Adipose tissue (tissue), 3 donors: ENCODE data around the gene ITPKB. TPM values are rescaled to one million over a fixed set of nuclear protein-coding genes. Genes with fewer than 3 reads are reported as not detected.
"Not testable (repeated sequence)": the region's sequence is repeated elsewhere in the genome, so short reads cannot be mapped to it uniquely, and the experiment has no call there.

ENCODE experiments used
- H3K27ac ChIP-seq: one replicate; pipeline ENCODE4 v1.5.1; 2013; ENCODE audit warnings: low read depth, low read length
- WGBS, 3 donors: extraction: QIAGEN DNeasy Blood & Tissue Kit; methylation state at CpG; one replicate each; pipeline ENCODE4 v1.1.7; 2013; 5-methylcytosine and 5-hydroxymethylcytosine counted together
- polyA plus RNA-seq, 3 donors: library from polyadenylated mRNA; stranded (reverse); fragments of 200-250 nt; gene quantifications; one replicate each; pipeline ENCODE4 v1.2.3, GENCODE V29; 2013
- donor health status: healthy with polysubstance abuse.
- donor health status: Bipolar disorder and iron deficiency.
- donor health status: healthy.

Gene ITPKB
- polyA plus RNA-seq, 3 donors = 5.3 to 18.6 (median 17.0) TPM

DNA sequence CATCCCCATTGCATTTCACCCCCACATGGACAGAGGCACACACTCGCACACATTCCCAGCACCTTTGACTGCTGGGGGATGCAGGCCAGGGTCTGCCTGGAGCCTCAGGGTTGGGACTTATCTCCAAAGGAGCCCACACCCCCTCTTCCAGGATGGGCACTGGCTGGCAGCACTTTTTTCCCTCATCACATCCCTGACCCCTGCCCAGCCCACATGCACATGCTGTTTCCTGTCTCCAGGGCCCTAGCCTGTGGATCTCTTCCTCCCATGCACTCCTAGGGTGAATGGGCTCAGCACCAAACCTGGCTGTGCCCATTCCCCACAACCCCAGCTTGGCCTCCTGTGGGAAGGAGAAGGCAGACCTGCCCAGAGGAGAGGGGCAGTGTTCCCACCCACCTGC, 131.3 kb downstream of the ITPKB start:
- H3K27ac ChIP-seq = no peak overlapping the region
- 88 to 95% (median 89%) methylated on average over 1 of the region's 1 CpG for WGBS, 3 donors

DNA sequence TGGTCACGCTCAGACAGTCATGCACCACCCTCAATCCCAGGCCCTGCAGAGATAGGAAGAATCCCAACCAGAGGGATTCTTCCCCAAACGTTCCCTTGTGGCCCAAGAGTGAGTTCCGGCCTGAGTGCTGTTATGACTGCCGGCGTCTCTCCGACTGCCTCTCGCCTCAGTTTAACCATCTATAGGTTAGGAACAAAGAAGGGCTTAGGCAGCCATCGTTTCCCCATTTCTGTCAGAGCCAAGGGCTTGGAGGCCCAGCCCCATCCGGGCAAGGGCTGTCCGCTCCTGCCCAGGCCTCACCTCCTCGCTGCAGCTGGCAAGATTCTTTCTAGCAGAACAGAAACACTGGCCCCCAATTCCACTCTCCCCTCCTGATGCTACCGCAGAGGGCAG, 131.8 kb downstream of the ITPKB start:
- WGBS, 3 donors = 92 to 95% (median 93%) methylated on average over 12 of the region's 12 CpGs
- H3K27ac ChIP-seq = no peak overlapping the region

DNA sequence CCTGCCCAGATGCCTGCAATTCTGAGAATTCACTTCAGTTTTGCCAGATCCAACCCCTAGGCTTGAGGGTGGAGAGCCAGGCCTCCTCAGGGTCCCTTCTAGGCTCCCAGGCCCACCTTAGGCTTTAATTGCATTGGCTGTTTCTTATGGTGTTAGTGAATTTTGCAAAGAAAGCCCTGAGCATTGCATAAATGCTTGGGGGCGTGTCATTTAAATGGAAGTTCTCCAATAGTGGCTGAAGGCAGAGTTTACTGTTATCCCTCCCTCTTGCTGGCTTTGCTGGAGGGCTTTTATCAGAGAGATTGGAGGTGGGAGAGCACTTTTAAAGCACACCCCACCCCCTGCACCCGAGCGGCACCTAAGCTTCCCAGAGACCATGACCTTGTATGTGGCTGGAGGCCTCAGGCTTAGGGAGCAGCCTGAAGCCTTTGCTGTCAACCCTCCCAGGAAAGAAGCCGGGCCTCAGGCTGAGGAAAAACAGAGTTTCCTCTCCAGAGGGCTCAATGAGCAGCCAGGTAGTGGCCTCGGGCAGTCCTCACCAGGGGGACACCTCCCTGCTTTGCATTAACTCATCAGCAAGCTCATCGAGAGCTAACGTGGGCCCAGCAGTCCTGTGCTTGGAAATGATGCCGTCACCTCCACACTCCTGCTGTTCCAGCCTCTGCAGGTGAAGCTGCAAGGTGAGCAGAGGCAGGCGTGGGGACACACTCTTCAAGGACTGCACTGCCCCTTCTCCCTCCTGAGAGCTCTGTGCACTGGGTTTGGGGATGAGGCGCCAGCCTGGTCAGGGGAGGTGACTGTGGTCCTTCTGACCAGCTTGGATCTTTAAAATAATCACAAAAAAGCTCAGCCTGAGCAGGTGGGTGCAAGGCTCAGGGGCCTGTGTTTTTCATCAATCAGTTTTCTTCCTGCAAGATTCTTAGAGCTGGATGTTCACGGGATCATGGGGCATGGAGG, 132.5 kb downstream of the ITPKB start:
- H3K27ac ChIP-seq = no peak overlapping the region
- WGBS, 3 donors = 78 to 83% (median 80%) methylated on average over 11 of the region's 11 CpGs

DNA sequence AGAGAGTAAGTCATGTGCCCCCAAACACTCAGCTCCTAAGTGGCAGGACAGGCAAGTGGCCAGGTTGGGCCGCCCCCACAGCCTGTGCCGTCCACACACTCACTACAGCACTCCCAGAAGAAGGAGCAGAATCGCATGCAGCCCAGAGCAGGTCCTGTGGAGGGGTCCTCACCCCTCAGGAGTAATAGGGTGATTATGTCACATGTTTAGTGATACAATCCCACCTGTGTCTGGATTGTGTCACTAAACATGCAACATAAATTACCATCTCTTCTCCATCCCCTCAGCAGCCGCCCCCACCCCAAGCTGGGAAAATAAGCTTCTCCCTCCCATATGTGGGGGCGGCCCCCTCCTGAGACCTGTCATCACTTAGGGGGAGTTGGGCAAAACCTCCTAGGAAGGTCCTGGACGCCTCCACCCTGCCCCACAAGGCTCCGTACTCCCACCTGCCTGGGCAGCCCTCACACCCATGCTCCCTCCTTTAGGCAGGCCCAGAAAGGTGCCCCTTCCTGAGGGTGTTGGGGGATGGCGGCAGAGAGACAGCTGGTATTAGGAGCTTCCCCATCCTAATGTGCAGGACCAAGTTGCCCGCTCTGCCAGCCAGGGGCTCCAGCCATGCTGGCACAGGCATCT, 133.6 kb downstream of the ITPKB start:
- 85 to 94% (median 87%) methylated on average over 9 of the region's 9 CpGs for WGBS, 3 donors
- no peak overlapping the region for H3K27ac ChIP-seq

DNA sequence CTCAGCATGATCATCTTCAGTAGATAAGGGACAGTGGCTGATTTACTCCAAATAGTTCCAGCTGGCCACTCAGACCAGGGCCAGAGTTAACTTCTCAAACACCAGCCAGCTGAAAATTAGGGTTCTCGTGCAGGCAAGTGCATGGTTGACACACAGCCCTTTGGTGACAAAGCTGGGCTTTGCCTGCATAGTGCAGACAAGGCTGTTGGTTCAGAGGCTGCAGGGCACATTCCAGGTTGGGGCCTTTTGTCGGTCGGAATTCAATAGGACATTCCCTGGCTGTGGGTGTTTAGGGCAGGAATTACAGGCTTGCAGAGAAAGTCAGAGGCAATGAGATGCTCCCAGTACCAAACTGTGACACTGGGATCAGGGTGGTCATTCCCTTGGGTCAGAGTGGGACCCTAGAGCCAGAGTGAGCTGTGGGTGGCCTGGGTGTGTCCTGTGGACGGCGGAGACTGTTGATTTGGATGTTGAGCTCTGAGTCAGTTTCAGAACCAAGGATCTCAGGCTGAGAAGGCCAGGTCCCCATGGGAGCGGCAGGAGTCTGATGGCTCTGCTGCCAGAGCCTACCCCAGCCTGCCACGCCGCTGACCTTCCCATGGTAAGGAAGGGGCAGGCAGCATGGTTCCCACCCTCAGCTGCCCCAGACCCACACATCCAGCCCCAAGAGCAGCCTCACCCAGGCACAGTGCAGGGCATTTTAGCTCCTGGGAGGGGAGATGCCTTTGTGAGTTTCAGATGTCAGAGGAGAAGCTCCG, 134.3 kb downstream of the ITPKB start:
- WGBS, 3 donors = 83 to 90% (median 84%) methylated on average over 9 of the region's 9 CpGs
- H3K27ac ChIP-seq = no peak overlapping the region

DNA sequence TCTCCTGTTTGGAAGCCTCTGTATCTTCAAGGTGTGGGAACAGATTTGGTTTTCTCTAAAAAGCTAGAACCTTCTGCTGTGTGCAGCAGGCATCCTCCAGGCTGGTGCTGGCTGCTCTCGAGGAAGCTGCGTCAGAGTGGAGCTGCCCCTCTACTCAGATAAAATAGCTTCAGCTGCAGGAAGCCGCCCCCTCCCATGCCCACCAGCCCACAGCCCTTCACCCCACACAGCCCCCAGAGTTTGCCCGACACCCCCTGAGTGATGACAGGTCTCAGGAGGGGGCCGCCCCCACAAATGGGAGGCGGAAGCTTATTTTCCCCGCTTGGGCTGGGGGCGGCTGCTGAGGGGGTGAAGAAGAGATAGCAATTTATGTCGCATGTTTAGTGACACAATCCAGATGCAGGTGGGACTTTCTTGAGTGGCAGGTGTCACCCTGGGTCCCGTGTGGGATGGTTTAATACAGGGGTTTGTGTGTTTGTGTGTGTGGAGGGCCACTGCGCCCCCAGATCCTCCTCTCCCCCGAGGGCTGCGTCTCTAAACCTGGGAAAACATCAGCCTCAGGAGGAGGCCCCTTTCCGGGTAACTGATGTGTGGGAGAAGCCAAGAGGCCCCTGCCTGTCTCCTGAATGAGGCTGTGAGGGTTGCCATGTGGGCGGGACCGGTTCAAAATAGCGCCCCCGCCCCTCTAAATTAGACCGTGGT, 135.1 kb downstream of the ITPKB start:
- WGBS, 3 donors = 65 to 77% (median 71%) methylated on average over 19 of the region's 19 CpGs
- H3K27ac ChIP-seq = no peak overlapping the region

DNA sequence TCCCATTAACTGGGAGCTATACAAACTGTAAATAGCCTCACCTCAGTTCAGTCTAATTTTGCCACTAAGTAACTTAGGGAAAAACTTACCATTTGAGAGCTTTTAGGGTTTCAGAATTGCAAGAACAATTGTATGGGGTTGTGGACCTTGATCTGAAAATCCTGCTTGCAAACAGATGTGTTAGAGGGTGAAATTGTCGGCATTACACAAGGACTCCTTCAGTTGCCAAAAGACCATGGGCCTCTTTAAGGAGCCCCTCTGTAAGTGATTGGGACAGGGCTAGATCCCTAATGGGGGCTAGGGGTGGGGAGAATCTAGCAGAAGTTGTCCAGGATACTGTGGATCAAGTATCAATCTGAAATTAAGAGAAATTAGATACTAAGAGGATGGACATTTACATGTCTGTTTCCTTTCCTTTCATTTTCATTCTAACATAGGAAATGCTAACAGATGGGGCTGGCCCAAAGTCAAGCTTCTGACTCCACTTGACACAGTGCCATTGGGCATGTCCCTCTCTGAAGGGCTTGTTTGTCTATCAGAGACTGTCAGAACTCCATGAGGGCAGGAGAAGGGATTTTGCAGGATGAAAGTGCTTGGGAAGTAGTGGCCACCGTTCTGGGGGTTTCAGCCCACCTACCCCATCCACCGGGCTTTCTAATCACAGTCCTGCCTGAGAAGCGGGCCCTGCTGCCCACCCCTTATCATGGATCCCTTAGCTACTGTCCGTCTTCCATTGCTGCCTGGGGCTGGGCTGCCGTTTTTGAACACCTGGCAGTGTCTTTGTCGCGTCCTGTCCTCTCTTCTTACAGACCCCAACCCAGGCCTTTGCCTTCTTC, 135.8 kb downstream of the ITPKB start:
- 67 to 69% (median 68%) methylated on average over 8 of the region's 8 CpGs for WGBS, 3 donors

DNA sequence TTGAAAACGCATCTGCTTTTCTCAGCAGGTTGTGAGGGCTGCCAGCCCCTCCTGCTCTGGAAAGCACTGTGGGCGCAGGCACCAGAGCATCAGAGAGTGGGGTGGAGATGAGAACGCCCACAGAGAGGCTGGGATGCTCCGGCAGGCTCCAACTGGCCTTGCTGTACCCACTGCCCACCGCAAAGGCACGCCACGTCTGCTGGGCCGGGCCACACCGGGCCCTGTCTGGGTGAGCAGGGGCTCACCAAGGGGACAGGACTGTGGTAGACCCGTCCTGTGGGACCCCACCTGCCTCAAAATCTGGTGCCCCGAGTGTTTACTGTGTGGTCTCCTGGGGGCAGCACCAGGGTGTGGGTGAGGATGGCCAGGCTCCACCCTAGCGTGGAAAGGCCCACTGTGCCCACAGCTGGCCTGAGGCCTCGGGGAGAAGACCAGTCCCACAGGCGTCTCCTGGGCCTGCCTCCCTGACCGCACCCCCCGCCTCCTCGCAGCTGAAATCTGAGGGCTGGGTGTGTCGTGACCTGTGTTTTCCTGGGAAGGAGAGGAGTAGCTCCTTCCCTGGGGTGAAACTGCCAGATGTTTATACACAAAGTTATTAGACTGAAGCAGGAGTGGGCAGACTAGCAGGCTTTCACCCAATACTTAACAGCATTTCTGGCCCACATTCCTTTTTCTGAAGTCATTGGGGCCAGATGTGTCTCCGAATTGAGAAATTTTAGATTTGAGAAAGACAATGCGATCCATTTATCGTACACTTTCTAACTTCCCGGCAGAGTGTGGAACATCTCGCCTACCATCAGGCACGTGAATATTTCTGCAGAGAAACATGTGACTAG, 136.7 kb downstream of the ITPKB start:
- peak overlapping the region; percentile 83 for H3K27ac ChIP-seq
- WGBS, 3 donors = 65 to 79% (median 71%) methylated on average over 24 of the region's 24 CpGs

More for the DNA sequence above, 135.8 kb downstream of the ITPKB start:
- H3K27ac ChIP-seq = no peak overlapping the region

DNA sequence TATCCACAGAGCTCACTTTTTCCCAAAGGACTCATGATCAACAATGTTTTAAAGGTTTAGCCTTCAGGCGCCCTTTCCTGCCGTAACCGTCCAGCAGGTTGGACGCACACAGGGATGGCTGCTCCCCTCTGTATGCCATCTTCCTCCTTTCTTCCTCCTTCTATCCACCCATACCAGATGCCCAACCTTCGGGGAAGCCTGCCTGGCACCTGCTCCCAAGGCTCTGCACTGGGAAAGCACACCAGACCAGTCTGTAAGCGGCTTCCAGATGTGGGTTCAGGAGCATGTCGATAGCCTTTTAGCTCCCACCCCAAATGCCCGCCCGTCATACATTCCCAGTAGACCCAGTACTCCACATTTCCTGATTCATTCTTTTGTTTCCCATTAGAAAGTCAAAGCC, 137.6 kb downstream of the ITPKB start:
- WGBS, 3 donors = 94 to 99% (median 96%) methylated on average over 9 of the region's 9 CpGs

DNA sequence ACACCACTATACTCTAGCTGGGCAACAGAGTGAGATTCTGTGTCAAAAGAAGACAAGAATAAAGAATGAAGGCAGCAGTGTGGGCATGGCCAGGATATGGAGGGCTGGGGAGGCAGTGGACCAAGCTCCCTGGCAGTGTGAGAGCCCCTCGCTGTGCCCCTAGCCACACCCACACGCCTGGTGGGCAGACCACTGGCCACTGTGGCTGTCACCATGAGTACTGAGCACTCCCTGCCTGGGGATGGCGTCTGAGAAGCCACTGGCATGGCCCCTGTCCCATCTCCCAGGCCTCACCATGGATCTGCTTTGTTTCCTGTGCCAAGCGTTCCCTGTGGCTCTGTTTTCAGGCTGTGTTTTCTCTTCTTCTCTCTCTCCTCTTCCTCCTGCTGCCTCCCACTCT, 138.8 kb downstream of the ITPKB start:
- WGBS, 3 donors = 86 to 94% (median 88%) methylated on average over 4 of the region's 4 CpGs
- H3K27ac ChIP-seq = no peak overlapping the region

More for the DNA sequence above, 137.6 kb downstream of the ITPKB start:
- H3K27ac ChIP-seq = no peak overlapping the region

DNA sequence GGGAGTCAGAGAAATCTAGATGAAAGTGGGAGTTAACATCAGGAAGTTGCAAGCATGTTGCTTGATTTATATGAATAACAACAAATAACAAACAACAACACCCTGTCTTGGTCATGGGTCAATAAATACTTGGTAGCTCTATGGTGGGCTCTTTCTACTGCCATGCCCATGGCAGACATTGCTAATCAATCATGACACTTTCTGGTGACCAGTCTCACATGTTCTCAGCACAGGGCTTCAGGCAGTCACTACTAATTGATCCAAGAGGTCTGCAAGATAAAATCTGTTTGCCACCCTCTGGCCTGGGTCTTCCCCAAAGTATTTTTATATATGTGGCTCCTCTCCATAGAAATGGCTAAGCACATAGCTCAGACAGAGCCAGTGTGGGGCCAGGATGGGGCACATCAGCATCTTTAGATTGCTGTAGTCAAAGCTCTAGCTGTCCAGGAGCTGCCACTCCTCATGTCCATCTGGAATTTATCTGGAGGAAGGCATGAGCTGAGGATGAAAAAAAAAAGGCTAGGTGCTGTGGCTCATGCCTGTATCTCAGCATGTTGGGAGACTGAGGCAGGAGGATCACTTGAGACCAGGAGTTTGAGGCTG, 139.3 kb downstream of the ITPKB start:
- H3K27ac ChIP-seq = no peak overlapping the region

DNA sequence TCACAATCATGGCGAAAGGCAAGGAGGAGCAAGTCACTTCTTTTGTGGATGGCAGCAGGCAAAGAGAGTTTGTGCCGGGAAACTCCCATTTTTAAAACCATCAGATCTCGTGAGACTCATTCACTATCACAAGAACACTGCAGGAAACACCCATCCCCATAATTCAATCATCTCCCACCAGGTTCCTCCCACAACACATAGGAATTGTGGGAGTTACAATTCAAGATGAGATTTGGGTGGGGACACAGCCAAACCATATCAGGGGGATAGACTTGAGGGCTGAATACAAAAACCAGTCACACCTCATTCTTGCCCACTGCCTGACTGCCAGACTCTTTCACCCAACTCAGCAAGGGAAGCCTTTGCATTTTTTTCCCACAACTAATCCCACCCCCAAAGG, 140.1 kb downstream of the ITPKB start:
- not testable (repeated sequence) for H3K27ac ChIP-seq
- WGBS, 3 donors = 78 to 85% (median 83%) methylated on average over 3 of the region's 3 CpGs

DNA sequence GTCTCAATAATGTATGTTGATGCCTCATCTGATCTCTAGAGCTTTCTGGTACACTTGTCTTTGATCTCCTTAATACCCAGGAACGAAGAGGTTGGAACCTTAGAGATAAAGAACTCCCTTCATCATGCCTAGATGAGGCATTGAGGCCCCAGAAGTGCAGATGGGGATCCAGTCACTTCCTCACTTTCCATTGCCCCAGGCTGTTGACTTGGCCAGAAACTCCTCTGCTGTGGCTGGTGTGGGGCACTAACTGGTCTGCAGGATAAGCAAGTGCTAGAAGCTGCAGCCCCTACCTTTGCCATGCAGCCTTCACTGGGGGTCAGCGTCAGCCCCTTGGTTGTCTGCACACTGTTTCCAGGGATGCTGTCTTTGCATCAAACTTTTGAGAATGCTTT, 140.6 kb downstream of the ITPKB start:
- no peak overlapping the region for H3K27ac ChIP-seq
- 86 to 96% (median 86%) methylated on average over 2 of the region's 2 CpGs for WGBS, 3 donors

DNA sequence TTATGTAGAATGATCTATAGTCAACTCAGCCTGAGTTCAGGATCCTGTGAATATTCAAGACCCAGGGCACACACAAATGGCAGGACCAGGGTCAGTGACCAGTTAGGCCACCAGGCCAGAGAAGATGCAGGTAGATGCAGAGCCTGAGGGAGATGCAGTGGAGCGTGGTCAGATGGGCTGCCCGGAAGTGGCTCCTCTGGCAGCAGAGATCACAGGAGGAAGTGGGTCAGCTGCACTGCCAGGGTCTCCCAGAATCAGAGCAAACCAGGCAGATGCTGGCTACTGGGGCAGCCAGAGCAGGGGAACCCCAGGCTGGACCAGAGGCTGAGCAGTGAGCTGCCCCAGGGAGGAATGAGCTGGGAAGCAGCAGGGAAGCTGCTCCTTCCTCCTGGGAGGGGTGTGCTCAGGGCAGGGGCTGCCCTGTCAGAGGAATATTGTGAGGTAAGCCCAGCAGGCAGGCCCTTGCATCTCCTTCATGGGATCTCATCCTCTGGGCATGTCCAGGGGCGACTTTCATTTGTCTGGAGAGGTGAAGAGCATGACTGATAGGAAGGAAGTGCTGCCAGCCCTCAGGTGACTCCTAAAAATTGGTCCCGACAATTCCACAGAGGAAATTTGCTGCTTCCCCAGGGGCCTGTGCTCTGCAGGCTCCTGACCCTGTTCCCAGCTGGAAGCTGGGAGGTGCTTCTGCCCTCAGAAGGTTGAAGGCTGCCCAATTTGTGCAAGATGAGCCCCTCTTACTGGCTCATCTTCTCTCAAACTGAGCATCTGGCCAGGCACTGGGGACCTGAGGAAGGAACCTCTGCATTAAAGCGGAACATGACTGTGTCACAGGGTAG, 141.2 kb downstream of the ITPKB start:
- H3K27ac ChIP-seq = no peak overlapping the region
- WGBS, 3 donors = 81 to 87% (median 84%) methylated on average over 5 of the region's 5 CpGs

DNA sequence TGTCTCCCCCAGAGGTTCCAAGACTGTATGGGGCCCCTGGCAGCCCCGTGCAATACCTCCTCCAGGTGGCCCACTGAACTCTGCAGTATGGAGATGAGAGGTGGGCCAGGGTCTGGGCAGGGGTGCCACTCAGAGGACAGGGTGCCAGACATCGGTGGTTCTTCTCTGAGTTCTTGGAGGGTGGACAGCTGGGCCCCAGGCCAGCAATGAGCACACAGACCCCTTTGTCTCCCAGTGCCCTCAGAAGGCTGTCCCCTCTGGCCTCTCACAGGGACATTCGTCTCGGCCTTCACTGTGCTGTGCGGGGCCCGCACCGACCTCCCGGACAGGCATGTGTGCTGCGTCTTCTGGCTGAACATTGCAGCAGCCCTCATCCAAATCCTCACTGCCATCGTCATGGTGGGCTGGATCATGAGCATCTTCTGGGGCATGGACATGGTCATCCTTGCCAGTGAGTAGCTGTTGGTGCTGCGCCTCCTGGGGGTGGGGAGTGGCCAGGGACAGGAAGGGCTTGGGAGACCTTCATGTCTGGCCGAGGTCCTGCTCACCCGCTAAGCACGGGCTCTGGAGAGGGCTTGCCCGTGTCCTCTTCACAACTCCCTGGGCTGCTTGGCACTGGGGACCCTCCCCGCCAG, 142.4 kb downstream of the ITPKB start:
- H3K27ac ChIP-seq = no peak overlapping the region
- 90 to 93% (median 92%) methylated on average over 16 of the region's 16 CpGs for WGBS, 3 donors
